ENCODE measurements around the gene BMI1.

GRCh38 chr10:22343731-22344130, 22.8 kb downstream of the BMI1 start:
- TF ChIP-seq CTCF (IDR thresholded peaks at IDR 0.05) = no peak
- TF ChIP-seq POLR2A (IDR thresholded peaks at IDR 0.05) = no peak

Measured in Peyer's patch (tissue), 4 donors.